CD4-positive, alpha-beta T cell treated with Interferon gamma for 1 hour (primary cell): ENCODE results near the gene FAM217A.
"Not testable (repeated sequence)": the region's sequence is repeated elsewhere in the genome, so short reads cannot be mapped to it uniquely, and the experiment has no call there.

Source experiments
- DNase-seq: peaks from one replicate; pipeline ENCODE4 v3.0.0-alpha.2; 2020

The FAM217A gene, protein sequence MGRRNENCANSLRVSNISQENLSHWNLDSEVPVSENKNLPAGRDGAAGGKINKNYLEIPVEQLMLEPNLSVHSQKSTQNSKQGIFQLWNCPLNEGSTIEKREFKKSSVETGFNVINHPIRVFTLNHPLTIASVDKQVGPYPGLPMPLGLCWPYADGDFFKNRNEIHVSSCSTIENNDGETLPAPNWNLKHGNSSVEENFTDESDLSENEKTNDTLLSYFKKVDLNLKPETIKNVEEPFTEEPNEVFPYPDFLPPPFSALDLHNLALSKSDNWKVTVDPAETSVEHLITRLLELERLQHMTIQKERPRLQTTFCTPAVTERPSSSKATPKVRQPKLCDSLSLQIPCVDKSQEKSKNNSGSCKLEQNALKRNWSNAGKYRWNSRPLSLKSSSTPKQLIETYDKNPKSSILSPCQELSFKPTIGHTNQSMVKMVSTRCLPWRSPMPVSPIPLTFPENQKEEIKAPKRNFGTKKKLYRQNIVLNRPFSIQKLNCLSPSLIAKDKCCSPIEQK

GRCh38 chr6:4078691-4079471 is at the start of gene FAM217A:
TSS of gene FAM217A (minus strand) at chr6:4079137. CDS start at chr6:4077414, 1,723 bp downstream.
- no peak for DNase-seq

- no peak for DNase-seq
Observed at GRCh38 chr6:4128072-4128471, 49.1 kb upstream of the FAM217A start.

DNA sequence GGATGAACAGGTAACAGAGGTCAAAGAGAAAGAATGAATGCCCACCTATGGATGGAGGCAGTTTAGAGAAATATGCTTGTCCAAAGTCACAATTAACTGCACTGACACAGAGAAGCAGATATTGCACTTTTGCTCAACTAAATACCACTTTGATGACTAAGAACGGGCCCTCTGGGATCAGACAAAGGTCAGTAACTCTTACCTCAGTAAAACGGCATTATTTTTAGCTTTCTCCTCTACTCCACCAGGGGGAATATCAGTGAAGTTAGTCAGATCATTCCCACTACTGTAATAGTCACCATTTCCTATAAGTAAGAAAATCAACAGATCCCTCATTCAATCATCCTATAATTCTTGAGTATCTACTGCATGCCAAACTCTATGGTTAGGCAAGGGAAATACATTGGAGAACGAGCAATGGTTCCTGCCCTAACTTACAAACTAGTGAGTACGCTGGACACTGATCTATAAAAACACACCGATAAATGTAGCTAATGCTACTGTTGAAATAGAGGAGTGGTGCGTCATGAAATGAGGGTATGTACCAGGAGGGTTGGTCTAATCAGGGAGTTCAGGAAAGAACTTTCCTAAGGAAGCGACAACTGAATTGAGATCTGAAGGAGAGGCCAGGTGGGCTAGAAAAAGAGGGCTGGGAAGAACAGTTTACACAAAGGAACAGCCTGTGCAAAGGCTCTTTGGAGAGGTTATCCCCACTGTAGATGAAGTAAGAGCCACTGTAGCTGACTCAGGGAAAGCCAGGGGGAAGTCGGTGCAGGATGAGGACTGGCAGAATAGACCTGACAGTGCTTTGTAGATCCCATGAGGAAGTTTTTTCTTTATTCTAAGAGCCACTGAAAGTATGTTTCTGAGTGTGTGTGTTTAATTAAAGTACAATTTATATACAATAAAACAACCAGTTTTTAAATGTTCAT is 47.3 kb upstream of the FAM217A start:
- DNase-seq: no peak

- no peak for DNase-seq
Observed at GRCh38 chr6:4125500-4125899, 46.6 kb upstream of the FAM217A start.

- DNase-seq: no peak
Observed at GRCh38 chr6:4124351-4124750, 45.4 kb upstream of the FAM217A start.

DNA sequence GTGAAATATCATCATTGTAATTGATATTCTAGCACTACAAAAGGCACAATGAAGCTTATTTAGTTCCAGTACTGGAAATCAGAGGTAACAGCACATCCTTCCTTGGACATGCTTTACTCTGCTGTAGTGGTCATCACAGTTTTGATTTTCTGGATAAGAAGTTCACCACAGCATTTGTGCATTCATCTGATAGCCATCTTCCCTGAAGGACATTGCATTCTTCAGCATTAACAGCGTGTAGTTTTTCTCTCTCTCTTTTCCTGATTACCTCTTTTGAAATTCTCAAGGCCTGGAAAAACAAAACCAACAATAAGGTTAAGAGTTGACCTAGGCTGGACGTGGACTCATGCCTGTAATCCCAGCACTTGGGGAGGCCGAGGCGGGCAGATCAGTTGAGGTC is 36.8 kb upstream of the FAM217A start:
- DNase-seq: no peak

DNA sequence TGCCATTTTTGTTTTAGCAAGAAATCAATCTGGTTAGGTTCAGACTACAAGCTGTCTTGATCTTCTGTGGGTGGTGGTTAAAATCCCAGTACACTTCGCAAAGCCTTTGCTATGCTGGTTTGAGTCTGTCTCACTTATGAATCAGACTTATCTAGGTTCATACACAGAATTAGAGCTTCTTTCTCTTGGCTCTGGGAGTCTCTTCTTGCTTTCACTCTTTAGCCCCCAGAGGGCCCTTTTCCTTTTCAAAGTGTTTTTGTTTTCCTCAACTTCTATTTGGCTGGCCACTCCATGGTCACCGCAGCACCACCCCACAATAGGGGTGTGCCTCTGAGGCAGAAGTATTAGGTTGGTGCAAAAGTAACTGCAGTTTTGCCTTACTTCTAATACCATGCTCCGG is 35.2 kb upstream of the FAM217A start:
- no peak for DNase-seq

GRCh38 chr6:4113649-4114048 is 34.7 kb upstream of the FAM217A start:
- DNase-seq: no peak

- no peak for DNase-seq
Observed at GRCh38 chr6:4112366-4112765, 33.4 kb upstream of the FAM217A start.

DNA sequence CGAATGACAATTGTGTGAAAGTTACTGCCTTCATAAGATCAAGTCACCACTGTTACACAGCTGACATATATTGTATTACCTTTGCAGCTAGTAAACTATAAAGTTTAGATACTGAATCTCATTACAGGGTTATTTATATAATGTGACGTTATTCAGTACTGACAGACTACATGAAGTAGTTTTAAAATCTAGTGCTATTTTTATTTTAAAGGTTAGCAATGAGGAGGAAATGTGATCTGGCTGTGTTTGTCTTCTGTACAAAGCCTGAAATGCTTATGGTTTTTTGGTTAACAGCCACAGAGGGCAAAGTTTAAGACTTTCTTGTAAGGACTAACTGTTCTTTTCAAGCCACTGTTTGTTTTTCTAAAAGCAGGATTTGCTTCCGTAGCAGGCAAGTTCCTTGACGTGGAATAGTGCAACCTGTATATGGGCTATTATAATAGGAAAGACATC is 30.5 kb upstream of the FAM217A start:
- not testable (repeated sequence) for DNase-seq

DNA sequence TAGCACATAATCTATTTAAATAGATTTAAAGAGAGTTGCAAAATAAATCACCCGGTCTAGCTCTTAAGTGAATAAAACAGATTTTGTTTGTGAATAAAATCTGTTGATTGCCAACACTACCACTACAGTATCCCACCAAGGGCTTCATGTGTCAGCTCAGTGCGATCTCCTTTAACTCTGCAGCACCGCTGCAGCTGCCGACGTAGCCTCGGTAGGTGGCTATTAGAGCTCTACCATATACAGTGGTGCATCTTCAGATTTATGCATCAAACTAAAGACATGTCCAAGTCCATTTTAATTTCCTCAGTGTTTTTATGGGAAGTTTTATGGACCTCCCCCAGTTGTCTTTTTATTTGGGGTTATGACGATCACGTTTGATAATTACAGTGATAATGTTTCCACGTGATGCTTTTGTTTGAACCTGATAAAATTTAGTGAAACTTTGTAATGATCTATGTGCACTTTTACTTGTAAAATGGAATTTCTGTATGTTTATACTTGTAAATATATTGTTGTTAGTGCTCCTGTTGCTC is 29.7 kb upstream of the FAM217A start:
- no peak for DNase-seq

GRCh38 chr6:4107873-4108272 is 28.9 kb upstream of the FAM217A start:
- no peak for DNase-seq

- no peak for DNase-seq
Observed at GRCh38 chr6:4105980-4106536, 27.1 kb upstream of the FAM217A start.

GRCh38 chr6:4103929-4104328 is 25.0 kb upstream of the FAM217A start:
- no peak for DNase-seq

GRCh38 chr6:4102687-4103244 is 23.8 kb upstream of the FAM217A start:
- DNase-seq: no peak

DNA sequence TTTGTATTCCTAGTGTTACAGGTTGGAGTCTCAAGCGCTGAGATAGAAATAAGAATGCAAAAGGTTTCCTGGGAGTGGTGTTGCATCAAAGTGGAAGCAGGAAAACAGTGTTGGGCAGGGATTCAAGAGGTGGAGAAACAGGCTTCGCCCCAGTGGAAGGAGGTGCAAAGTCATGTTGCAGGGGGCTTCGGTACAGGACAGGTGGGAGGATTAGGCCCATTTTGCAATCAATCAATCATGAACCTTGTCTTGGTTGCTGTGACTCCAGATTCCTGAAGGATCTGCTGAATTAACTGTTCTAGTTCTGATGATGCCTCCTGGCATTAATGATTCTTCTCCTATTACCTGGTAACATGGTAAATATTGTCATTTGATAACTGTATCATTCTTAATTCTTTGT is 22.4 kb upstream of the FAM217A start:
- DNase-seq: no peak

GRCh38 chr6:4100655-4101054 is 21.7 kb upstream of the FAM217A start:
- no peak for DNase-seq

GRCh38 chr6:4093288-4093687 is 14.4 kb upstream of the FAM217A start:
- no peak for DNase-seq

DNA sequence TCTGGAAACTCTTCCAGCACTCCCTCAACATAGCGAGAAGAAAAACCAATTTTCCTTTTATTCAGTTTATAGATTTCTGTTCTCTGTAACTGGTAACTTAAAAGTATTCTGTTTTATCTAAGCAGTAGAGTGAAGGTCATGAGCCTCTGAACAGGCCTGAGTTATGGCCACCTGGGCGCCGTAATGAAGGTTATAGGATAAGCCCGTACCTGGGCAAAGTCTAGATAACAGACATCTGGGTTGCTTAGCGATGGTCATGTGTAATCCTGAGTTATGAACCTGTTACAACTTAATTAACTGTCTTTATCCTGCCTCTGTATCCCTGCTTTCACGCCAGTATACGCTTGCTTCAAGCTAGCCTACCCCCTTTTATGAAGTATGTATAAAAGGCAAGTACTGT is 13.0 kb upstream of the FAM217A start:
- DNase-seq: no peak

GRCh38 chr6:4090043-4090442 is 11.1 kb upstream of the FAM217A start:
- DNase-seq: not testable (repeated sequence)

DNA sequence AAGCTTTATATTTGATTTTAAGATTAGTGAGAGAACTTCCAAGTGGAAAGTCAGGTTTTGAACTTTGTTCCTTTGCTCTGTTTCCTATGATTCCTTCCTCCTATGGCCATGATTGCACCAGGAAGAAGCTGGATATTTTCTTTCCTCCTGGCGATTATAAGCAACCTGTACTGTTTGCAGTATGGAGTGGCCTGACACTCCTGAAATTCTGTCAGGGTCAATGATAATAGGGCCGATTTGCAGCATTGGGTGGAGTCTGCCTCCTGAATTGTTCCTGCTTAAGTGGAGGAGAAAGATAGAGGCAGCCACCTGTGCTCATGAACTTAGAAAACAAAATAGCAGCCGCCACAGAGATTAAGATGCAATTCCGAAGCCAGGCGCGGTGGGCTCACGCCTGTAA is 9.8 kb upstream of the FAM217A start:
- DNase-seq: no peak

- DNase-seq: no peak
Observed at GRCh38 chr6:4085332-4085700, 6.4 kb upstream of the FAM217A start.
